HCT116 (cell line): ENCODE measurements around the gene ABL2. TPM values are rescaled to one million over a fixed set of nuclear protein-coding genes. Genes with fewer than 3 reads are reported as not detected.

Experiments used
- ATAC-seq: fragments of 200-7000 bp; cut with Tn5 transposase; 2 replicates; pipeline ENCODE4 v1.9.1; 2020; ENCODE audit warnings: mild to moderate bottlenecking, moderate library complexity
- BruUV-seq: library from RNA; stranded (reverse); fragments of 400-500 nt; replicated peaks from 2 replicates; lab custom pipeline; 2021; lab: Mats Ljungman, UMichigan
- CTCF ChIA-PET: fragments of 300-600 bp; sonication (Branson Sonifier 250); formaldehyde crosslinking; loops from one replicate; lab custom pipeline; 2021; ENCODE audit warnings: antibody characterized with exemption; lab: Charles Lee
- POLR2A ChIA-PET: fragments of 300-600, 350-600 bp; sonication (Branson Sonifier 250); formaldehyde crosslinking; loops from one replicate; lab custom pipeline; 2021; ENCODE audit warnings: antibody characterized with exemption; lab: Charles Lee
- RAD21 ChIA-PET, 2 experiments: fragments of 300-600 bp; sonication (Branson Sonifier 250); formaldehyde crosslinking; loops; one replicate each; lab custom pipeline; 2023; ENCODE audit warnings: low total read pairs in 2 of 2; ENCODE audit not compliant: uncharacterized antibody in 2 of 2, unreplicated experiment in 2 of 2, low non-redundant PET in 1 of 2; lab: Charles Lee
- DNase-seq: peaks from one replicate; pipeline ENCODE4 v3.0.0-alpha.2; 2010; ENCODE audit warnings: low read depth, low spot score
- H2AFZ ChIP-seq: fragments of 200-600 bp; shearing (Covaris generic), sonication (generic); 2 replicates; pipeline ENCODE4 v1.6.1; 2017; ENCODE audit warnings: low read depth, mixed run types, mixed read lengths, antibody characterized with exemption, low read length; ENCODE audit not compliant: poor library complexity, severe bottlenecking
- H3K27ac ChIP-seq: 2 replicates; pipeline ENCODE4 v1.5.1; 2012; ENCODE audit warnings: low read depth, low read length
- H3K27me3 ChIP-seq: fragments of 200-600 bp; sonication (generic); 2 replicates; pipeline ENCODE4 v1.6.1; 2016; ENCODE audit warnings: mixed run types, low read length, mixed read lengths; ENCODE audit not compliant: insufficient read depth
- H3K36me3 ChIP-seq, 2 experiments: fragments of 200-500 bp in 1 of 2; fragments of 200-600 bp in 1 of 2; sonication (Bioruptor generic) in 1 of 2; sonication (generic) in 1 of 2; 2 replicates each; pipeline versions ENCODE4 v1.5.1 to v1.6.1; 2014 to 2016; ENCODE audit warnings: low read length in 2 of 2, inconsistent platforms in 1 of 2, mixed read lengths in 1 of 2, mixed run types in 1 of 2; ENCODE audit not compliant: insufficient read depth in 2 of 2, control insufficient read depth in 1 of 2
- H3K4me1 ChIP-seq, 2 experiments: fragments of 200-600 bp in 1 of 2; sonication (generic) in 1 of 2; 2 replicates each; pipeline versions ENCODE4 v1.5.1 to v1.6.1; 2012 to 2017; ENCODE audit warnings: low read length in 2 of 2, inconsistent platforms in 1 of 2, mild to moderate bottlenecking in 1 of 2, mixed read lengths in 1 of 2, mixed run types in 1 of 2, moderate library complexity in 1 of 2; ENCODE audit not compliant: insufficient read depth in 2 of 2, control insufficient read depth in 1 of 2
- H3K4me2 ChIP-seq: fragments of 200-600 bp; sonication (generic); 2 replicates; pipeline ENCODE4 v1.6.1; 2017; ENCODE audit warnings: mixed run types, low read length, mixed read lengths
- H3K4me3 ChIP-seq, 2 experiments: fragments of 200-600 bp in 1 of 2; sonication (generic) in 1 of 2; replicated peaks in 1 of 2; 2 replicates each; pipeline ENCODE4 v1.5.1; 2011 to 2016; ENCODE audit warnings: low read length in 2 of 2, control low read depth in 1 of 2, low read depth in 1 of 2, mild to moderate bottlenecking in 1 of 2, mixed read lengths in 1 of 2, mixed run types in 1 of 2
- H3K79me2 ChIP-seq: fragments of 200-600 bp; sonication (generic); 2 replicates; pipeline ENCODE4 v1.6.1; 2017; ENCODE audit warnings: mild to moderate bottlenecking, mixed run types, low read length, moderate library complexity, mixed read lengths; ENCODE audit not compliant: insufficient read depth
- H3K9ac ChIP-seq: fragments of 200-600 bp; sonication (generic); 2 replicates; pipeline ENCODE4 v1.6.1; 2016; ENCODE audit warnings: low read length, mixed read lengths
- H3K9me2 ChIP-seq: fragments of 200-600 bp; sonication (generic), shearing (Covaris generic); 2 replicates; pipeline ENCODE4 v1.6.1; 2017; ENCODE audit warnings: mixed run types, mild to moderate bottlenecking, moderate library complexity; ENCODE audit not compliant: insufficient read depth
- H3K9me3 ChIP-seq, 2 experiments: fragments of 200-500 bp in 1 of 2; fragments of 200-600 bp in 1 of 2; sonication (Bioruptor generic) in 1 of 2; sonication (generic) in 1 of 2; 2 replicates each; pipeline ENCODE4 v1.6.1; 2014 to 2017; ENCODE audit warnings: low read length in 2 of 2, mixed read lengths in 2 of 2, inconsistent platforms in 1 of 2, low read depth in 1 of 2, mild to moderate bottlenecking in 1 of 2, mixed run types in 1 of 2, moderate library complexity in 1 of 2; ENCODE audit not compliant: control insufficient read depth in 1 of 2, insufficient read depth in 1 of 2
- H4K20me1 ChIP-seq: fragments of 200-600 bp; sonication (generic), shearing (Covaris generic); 2 replicates; pipeline ENCODE4 v1.6.1; 2017; ENCODE audit warnings: mixed run types, mild to moderate bottlenecking, moderate library complexity; ENCODE audit not compliant: insufficient read depth
- POLR2A ChIP-seq: IDR thresholded peaks from 2 replicates; pipeline ENCODE4 v1.7.0; 2011; ENCODE audit warnings: borderline replicate concordance; ENCODE audit not compliant: insufficient read depth, insufficient read length; ENCODE audit errors: extremely low read depth
- RAD21 ChIP-seq: IDR thresholded peaks from 2 replicates; pipeline ENCODE4 v1.6.1; 2012; ENCODE audit warnings: low read depth, mild to moderate bottlenecking
- SIN3A ChIP-seq: IDR thresholded peaks from 2 replicates; pipeline ENCODE4 v1.6.1; 2012; ENCODE audit warnings: low read depth
- SRF ChIP-seq: IDR thresholded peaks from 2 replicates; pipeline ENCODE4 v1.6.1; 2012; ENCODE audit warnings: low read depth
- intact Hi-C: fragments of 100-400 bp; cut with micrococcal nuclease; formaldehyde crosslinking; loops from 2 replicates; pipeline ENCODE4 v1.10.0; 2022
- total RNA-seq: library from RNA; stranded (reverse); gene quantifications from one replicate; pipeline ENCODE4 v1.2.1, GENCODE V29; 2021; ENCODE audit not compliant: unreplicated experiment
- TF ChIP-seq, protein P1 (sequence below), 3 experiments: fragments of 200-600 bp in 1 of 3; sonication (generic) in 1 of 3; IDR thresholded peaks in 2 of 3; conservative IDR thresholded peaks in 1 of 3; 2 replicates each; pipeline ENCODE4 v1.5.1; 2012 to 2017; ENCODE audit warnings: low read depth in 2 of 3, low read length in 2 of 3, antibody characterized with exemption in 1 of 3, borderline replicate concordance in 1 of 3, control low read depth in 1 of 3, mild to moderate bottlenecking in 1 of 3, mixed read lengths in 1 of 3, mixed run types in 1 of 3, moderate library complexity in 1 of 3; ENCODE audit not compliant: insufficient read depth in 1 of 3

ABL2 gene
- total RNA-seq, 1 experiment from 2014 or later, result 22.9 TPM

- peaks cover 62% of the 10 kb centered on the region for H3K79me2 ChIP-seq
Observed at GRCh38 chr1:179167955-179168354, 61.5 kb downstream of the ABL2 start.

DNA sequence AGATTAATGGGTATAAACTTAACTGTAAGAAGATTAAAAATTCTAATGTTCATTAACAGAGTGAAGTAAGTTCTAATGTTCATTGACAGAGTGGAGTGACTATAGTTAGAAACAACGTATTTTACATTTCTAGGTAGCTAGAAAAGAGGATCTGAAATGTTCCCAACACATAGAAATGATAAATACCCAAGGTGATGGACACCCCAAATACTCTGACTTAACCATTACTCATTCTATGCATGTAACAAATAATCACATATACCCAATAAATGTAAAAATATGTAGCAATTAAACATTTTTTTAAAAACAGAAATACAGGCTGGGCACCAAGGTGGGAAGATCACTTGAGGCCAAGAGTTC lies 62.1 kb downstream of the ABL2 start:
- H3K36me3 ChIP-seq, result no peaks in the 10 kb centered on the region
- no TSS peak for BruUV-seq
- H3K27me3 ChIP-seq, result no peaks in the 10 kb centered on the region
- no peak overlapping the region for H2AFZ ChIP-seq
- no peak overlapping the region for H3K9ac ChIP-seq
- H3K9me2 ChIP-seq, result no peaks in the 10 kb centered on the region
- peaks cover 9 to 13% of the 10 kb centered on the region in 2 experiments for H3K4me1 ChIP-seq
- CTCF ChIA-PET, result no interaction called here
- no peaks in the 10 kb centered on the region for H4K20me1 ChIP-seq
- H3K4me3 ChIP-seq, result no peak overlapping the region
- ATAC-seq, result no peak
- TF ChIP-seq, protein P1, sequence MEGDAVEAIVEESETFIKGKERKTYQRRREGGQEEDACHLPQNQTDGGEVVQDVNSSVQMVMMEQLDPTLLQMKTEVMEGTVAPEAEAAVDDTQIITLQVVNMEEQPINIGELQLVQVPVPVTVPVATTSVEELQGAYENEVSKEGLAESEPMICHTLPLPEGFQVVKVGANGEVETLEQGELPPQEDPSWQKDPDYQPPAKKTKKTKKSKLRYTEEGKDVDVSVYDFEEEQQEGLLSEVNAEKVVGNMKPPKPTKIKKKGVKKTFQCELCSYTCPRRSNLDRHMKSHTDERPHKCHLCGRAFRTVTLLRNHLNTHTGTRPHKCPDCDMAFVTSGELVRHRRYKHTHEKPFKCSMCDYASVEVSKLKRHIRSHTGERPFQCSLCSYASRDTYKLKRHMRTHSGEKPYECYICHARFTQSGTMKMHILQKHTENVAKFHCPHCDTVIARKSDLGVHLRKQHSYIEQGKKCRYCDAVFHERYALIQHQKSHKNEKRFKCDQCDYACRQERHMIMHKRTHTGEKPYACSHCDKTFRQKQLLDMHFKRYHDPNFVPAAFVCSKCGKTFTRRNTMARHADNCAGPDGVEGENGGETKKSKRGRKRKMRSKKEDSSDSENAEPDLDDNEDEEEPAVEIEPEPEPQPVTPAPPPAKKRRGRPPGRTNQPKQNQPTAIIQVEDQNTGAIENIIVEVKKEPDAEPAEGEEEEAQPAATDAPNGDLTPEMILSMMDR (IDR thresholded peaks at IDR 0.05 in 2 of 3, conservative IDR thresholded peaks at IDR 0.05 in 1 of 3; ENCODE audit: borderline replicate concordance in 1 of 3, insufficient read depth in 1 of 3, low read depth in 2 of 3, low read length in 2 of 3), result no peak
- TF ChIP-seq POLR2A, result no peak
- POLR2A ChIA-PET, result no interaction called here
- RAD21 ChIA-PET, result no interaction called here
- H3K4me2 ChIP-seq, result no peak overlapping the region
- no peaks in the 10 kb centered on the region for H3K9me3 ChIP-seq
- peaks cover 66% of the 10 kb centered on the region for H3K79me2 ChIP-seq
- DNase-seq, result no peak
- no peak overlapping the region for H3K27ac ChIP-seq
- intact Hi-C loops, result no loop called here

More at GRCh38 chr1:179167955-179168354, 61.5 kb downstream of the ABL2 start:
- no peaks in the 10 kb centered on the region for H3K27me3 ChIP-seq
- H4K20me1 ChIP-seq, result no peaks in the 10 kb centered on the region
- POLR2A ChIA-PET, result no interaction called here
- intact Hi-C loops, result no loop called here
- no peaks in the 10 kb centered on the region for H3K9me2 ChIP-seq
- no peak overlapping the region for H2AFZ ChIP-seq
- H3K9ac ChIP-seq, result no peak overlapping the region
- no peak for DNase-seq
- no peaks in the 10 kb centered on the region for H3K9me3 ChIP-seq
- BruUV-seq, result no TSS peak
- TF ChIP-seq SRF, result no peak
- no peak for TF ChIP-seq RAD21
- no peak for TF ChIP-seq SIN3A
- TF ChIP-seq, all 23 proteins: peak for 0
- Histone ChIP-seq H3K4me2 (no peak overlapping the region), H3K4me1 (peaks cover 9 to 13% of the 10 kb centered on the region in 2 experiments), H3K27ac (no peak overlapping the region), H3K4me3 (no peak overlapping the region), H3K36me3 (no peaks in the 10 kb centered on the region)
- RAD21 ChIA-PET, result no interaction called here
- no peak for ATAC-seq
- CTCF ChIA-PET, result no interaction called here
